Activated T-cell treated with anti-CD3 and anti-CD28 coated beads, Interleukin-2, amount 50 U/mL, for 72 hours (primary cell): ENCODE results near the gene OPA1. TPM values are rescaled to one million over a fixed set of nuclear protein-coding genes. Genes with fewer than 3 reads are reported as not detected.

Experiments
- ATAC-seq, 2 donors: fragments of 150-1000 bp; cut with Tn5 transposase; replicated peaks in 1 of 2; 2 replicates each; pipeline ENCODE4 v1.10.0; 2021; ENCODE audit warnings: moderate library complexity in 2 of 2, mild to moderate bottlenecking in 1 of 2
- DNase-seq, 2 donors: peaks; one replicate each; pipeline ENCODE4 v3.0.0; 2021 to 2022; ENCODE audit warnings: mixed read lengths in 1 of 2
- H3K27ac Mint-ChIP-seq: one replicate; pipeline ENCODE4 v1.8.0; 2022; ENCODE audit warnings: mild to moderate bottlenecking, moderate library complexity, mixed read lengths
- H3K27me3 Mint-ChIP-seq: one replicate; pipeline ENCODE4 v1.8.0; 2022; ENCODE audit warnings: low read depth, mixed read lengths
- H3K36me3 Mint-ChIP-seq, 2 donors: one replicate each; pipeline ENCODE4 v1.8.0; 2022; ENCODE audit warnings: mixed read lengths in 2 of 2, mild to moderate bottlenecking in 1 of 2; ENCODE audit not compliant: insufficient read depth in 2 of 2
- H3K4me1 Mint-ChIP-seq: one replicate; pipeline ENCODE4 v1.8.0; 2022; ENCODE audit warnings: low read depth, mixed read lengths
- H3K4me3 Mint-ChIP-seq, 2 donors: one replicate each; pipeline ENCODE4 v1.8.0; 2022; ENCODE audit warnings: mild to moderate bottlenecking in 2 of 2, mixed read lengths in 2 of 2, moderate library complexity in 2 of 2
- H3K9me3 Mint-ChIP-seq, 2 donors: one replicate each; pipeline ENCODE4 v1.8.0; 2022; ENCODE audit warnings: mixed read lengths in 2 of 2
- total RNA-seq, 2 donors: library from RNA; stranded (reverse); gene quantifications; one replicate each; pipeline ENCODE4 v1.2.3, GENCODE V29; 2022

The OPA1 gene
- total RNA-seq, 2 donors from 2014 or later = 67.5 to 76.6 TPM

- Mint-ChIP-seq H3K27ac (no peak overlapping the region), H3K4me3 (no peak overlapping the region), H3K27me3 (no peaks in the 10 kb centered on the region), H3K4me1 (no peaks in the 10 kb centered on the region), H3K9me3 (no peaks in the 10 kb centered on the region), H3K36me3 (no peaks in the 10 kb centered on the region)
- no peak for DNase-seq
- no peak for ATAC-seq
Measured at GRCh38 chr3:193569119-193569518, 23.9 kb upstream of the OPA1 start.

DNA sequence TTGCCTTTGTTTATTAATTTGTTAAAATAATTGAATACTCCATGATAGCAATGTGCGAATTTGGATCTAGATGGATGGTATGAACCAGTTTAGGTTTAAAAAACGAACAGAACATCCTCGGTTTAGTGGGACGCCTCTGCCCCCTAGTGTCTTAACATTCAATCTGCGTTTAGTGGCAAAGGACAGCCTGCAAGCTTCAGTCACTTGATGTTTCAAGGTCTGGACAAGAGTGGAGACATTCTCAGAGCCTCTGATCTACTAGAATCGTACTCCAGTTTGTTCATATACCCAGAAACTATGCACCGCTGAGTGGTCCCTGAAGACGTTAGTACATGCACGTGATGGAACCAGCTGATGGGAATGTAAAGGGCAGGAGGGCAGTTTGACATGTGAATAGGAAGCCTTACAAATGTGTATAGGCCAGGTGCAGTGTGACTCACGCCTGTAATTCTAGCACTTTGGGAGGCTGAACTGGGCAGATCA, 20.5 kb upstream of the OPA1 start:
- ATAC-seq = peak; percentile 53 to 57
- Mint-ChIP-seq H3K4me3 (no peak overlapping the region), H3K4me1 (no peaks in the 10 kb centered on the region), H3K27me3 (no peaks in the 10 kb centered on the region), H3K27ac (no peak overlapping the region), H3K9me3 (no peaks in the 10 kb centered on the region), H3K36me3 (no peaks in the 10 kb centered on the region)
- DNase-seq = peak; percentile 48 to 58

GRCh38 chr3:193573403-193574191, 19.4 kb upstream of the OPA1 start:
- H3K27ac Mint-ChIP-seq = no peak overlapping the region
- H3K36me3 Mint-ChIP-seq = no peaks in the 10 kb centered on the region
- no peaks in the 10 kb centered on the region for H3K27me3 Mint-ChIP-seq
- ATAC-seq (no peak), DNase-seq (no peak)
- no peaks in the 10 kb centered on the region for H3K9me3 Mint-ChIP-seq
- H3K4me3 Mint-ChIP-seq = no peak overlapping the region
- no peaks in the 10 kb centered on the region for H3K4me1 Mint-ChIP-seq

GRCh38 chr3:193574488-193575070, 18.4 kb upstream of the OPA1 start:
- Mint-ChIP-seq H3K4me3 (no peak overlapping the region), H3K27me3 (no peaks in the 10 kb centered on the region), H3K36me3 (no peaks in the 10 kb centered on the region), H3K9me3 (no peaks in the 10 kb centered on the region), H3K27ac (no peak overlapping the region), H3K4me1 (no peaks in the 10 kb centered on the region)
- no peak for ATAC-seq
- no peak for DNase-seq

DNA sequence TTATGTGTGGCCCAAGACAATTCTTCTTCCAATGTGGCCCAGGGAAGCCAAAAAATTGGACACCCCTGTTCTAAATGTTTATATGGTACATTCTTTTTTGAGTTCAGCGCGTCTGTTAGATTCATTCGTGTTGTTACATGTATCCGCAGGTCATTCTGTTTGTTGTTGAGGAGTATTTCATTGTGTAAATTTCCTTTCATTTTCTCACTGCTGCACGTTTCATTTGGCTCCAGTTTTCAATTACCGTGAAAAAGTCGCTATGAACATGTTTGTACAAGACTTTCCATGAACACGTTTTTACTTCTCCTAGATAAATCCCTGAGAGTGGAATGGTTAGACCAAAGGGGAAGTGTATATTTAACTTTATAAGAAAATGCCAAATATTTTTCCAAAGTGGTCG, 7.5 kb upstream of the OPA1 start:
- DNase-seq = no peak
- no peak overlapping the region for H3K27ac Mint-ChIP-seq

DNA sequence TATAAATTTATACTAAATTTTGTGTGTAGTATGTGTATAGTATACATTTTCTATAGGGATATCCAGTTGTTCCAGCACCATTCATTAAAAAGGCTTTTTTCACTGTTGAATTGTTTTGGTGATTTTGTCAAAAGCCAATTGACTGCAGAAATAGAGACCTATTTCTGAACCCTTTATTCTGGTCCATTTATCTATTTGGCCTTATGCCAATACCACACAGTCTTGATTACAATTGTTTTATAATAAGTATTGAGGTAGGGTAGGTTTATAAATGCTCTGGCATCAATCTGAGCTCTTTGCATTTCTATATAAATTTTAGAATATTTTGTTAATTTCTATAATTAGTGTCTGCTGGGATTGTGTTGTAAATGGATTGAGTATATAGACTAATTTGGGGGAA, 6.5 kb upstream of the OPA1 start:
- Mint-ChIP-seq H3K9me3 (no peaks in the 10 kb centered on the region), H3K4me1 (peaks cover 6% of the 10 kb centered on the region), H3K27ac (no peak overlapping the region), H3K36me3 (peaks cover 0 to 2% of the 10 kb centered on the region in 2 donors), H3K4me3 (no peak overlapping the region), H3K27me3 (no peaks in the 10 kb centered on the region)
- ATAC-seq (no peak), DNase-seq (no peak)

More for the DNA sequence above, 7.5 kb upstream of the OPA1 start:
- Mint-ChIP-seq H3K4me3 (no peak overlapping the region), H3K27me3 (no peaks in the 10 kb centered on the region), H3K4me1 (no peaks in the 10 kb centered on the region), H3K36me3 (peaks cover 0 to 2% of the 10 kb centered on the region in 2 donors), H3K9me3 (no peaks in the 10 kb centered on the region)
- no peak for ATAC-seq

DNA sequence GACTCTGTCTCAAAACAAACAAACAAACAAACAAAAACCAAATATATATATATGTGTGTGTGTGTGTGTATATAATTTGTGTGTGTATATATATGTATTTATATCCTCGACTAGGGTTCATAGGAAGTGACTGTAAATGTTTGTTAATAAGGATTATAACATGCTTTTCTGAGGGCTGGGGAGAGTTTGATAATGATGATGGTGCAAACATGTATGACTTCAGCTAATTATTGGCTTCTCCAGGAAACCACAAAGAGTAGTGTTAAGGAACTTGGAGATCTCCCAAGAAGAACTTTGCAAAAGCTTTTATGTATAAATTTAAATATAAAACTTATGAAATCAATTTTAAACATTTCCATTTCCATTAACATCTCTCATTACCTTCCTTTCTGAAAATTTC, 3.9 kb upstream of the OPA1 start:
- H3K9me3 Mint-ChIP-seq = no peaks in the 10 kb centered on the region
- peaks cover 20% of the 10 kb centered on the region for H3K4me1 Mint-ChIP-seq
- ATAC-seq = no peak
- no peak overlapping the region for H3K4me3 Mint-ChIP-seq
- no peak overlapping the region for H3K27ac Mint-ChIP-seq
- no peak for DNase-seq
- peaks cover 6 to 7% of the 10 kb centered on the region in 2 donors for H3K36me3 Mint-ChIP-seq
- no peaks in the 10 kb centered on the region for H3K27me3 Mint-ChIP-seq

- no peaks in the 10 kb centered on the region for H3K9me3 Mint-ChIP-seq
- peaks cover 6 to 7% of the 10 kb centered on the region in 2 donors for H3K36me3 Mint-ChIP-seq
- ATAC-seq (no peak), DNase-seq (no peak)
- no peak overlapping the region for H3K27ac Mint-ChIP-seq
- H3K27me3 Mint-ChIP-seq = no peaks in the 10 kb centered on the region
- H3K4me3 Mint-ChIP-seq = no peak overlapping the region
- H3K4me1 Mint-ChIP-seq = peaks cover 25% of the 10 kb centered on the region
Measured at GRCh38 chr3:193589616-193590015, 3.4 kb upstream of the OPA1 start.

DNA sequence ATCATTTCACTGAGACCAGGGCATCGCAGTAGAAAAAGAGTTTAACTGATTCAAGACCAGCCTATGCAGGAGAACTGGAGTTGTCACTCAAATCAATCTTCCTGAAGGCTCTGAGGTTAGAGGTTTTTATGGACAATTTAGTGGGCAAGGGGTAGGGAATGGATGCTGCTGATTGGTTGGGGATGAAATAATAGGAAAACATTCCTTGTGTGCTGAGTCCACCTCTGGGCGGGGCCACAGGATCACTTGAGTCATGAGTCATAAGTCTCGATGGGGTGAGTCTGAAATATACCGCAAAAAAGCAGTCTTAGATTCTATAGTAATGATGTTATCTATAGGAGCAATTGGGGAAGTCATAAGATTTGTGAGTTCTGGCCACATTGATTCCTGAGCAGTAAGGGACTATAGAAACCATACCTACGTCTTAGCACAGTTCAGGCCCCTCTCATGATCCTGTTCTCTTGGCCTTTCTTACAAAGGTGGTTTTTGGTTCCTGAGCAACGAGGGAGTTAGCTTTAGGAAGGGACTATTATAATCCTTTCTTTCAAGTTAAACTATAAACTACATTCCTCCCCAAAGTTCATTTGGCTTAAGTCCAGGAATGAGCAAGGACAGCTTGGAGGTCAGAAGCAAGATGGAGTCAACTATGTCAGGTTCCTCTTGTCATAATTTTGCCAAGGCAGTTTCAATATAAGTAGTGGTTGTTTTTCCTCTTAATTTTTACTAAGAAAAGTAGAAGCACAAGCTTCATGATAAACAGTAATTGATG, 2.7 kb upstream of the OPA1 start:
- Mint-ChIP-seq H3K9me3 (no peaks in the 10 kb centered on the region), H3K36me3 (peaks cover 6 to 7% of the 10 kb centered on the region in 2 donors), H3K4me1 (peaks cover 31% of the 10 kb centered on the region), H3K4me3 (no peak overlapping the region), H3K27ac (no peak overlapping the region), H3K27me3 (no peaks in the 10 kb centered on the region)
- ATAC-seq = no peak
- no peak for DNase-seq

GRCh38 chr3:193593668-193594030, 641 bp downstream of the OPA1 start:
- Mint-ChIP-seq H3K27me3 (no peaks in the 10 kb centered on the region), H3K27ac (peak overlapping the region; percentile 98), H3K4me3 (peak overlapping the region; percentile 92 to 96), H3K4me1 (peaks cover 60% of the 10 kb centered on the region), H3K9me3 (no peaks in the 10 kb centered on the region), H3K36me3 (peaks cover 14 to 28% of the 10 kb centered on the region in 2 donors)
- DNase-seq (peak; percentile 61 to 71), ATAC-seq (peak; percentile 74 to 77)

GRCh38 chr3:193594946-193595689, 2.1 kb downstream of the OPA1 start:
- H3K4me3 Mint-ChIP-seq = peak overlapping the region; percentile 92 to 96
- peak overlapping the region; percentile 54 for H3K27ac Mint-ChIP-seq
- H3K9me3 Mint-ChIP-seq = no peaks in the 10 kb centered on the region
- H3K4me1 Mint-ChIP-seq = peaks cover 71% of the 10 kb centered on the region
- ATAC-seq (no peak), DNase-seq (no peak)
- peaks cover 14 to 26% of the 10 kb centered on the region in 2 donors for H3K36me3 Mint-ChIP-seq
- no peaks in the 10 kb centered on the region for H3K27me3 Mint-ChIP-seq

GRCh38 chr3:193595939-193596487, 3.0 kb downstream of the OPA1 start:
- Mint-ChIP-seq H3K9me3 (no peaks in the 10 kb centered on the region), H3K27ac (no peak overlapping the region), H3K4me3 (peak overlapping the region in 1 of 2 donors; percentile 79), H3K4me1 (peaks cover 70% of the 10 kb centered on the region), H3K27me3 (no peaks in the 10 kb centered on the region), H3K36me3 (peaks cover 14 to 26% of the 10 kb centered on the region in 2 donors)
- ATAC-seq (no peak), DNase-seq (no peak)
